Measurements from ENCODE around the gene SLC27A5.

The SLC27A5 gene

GRCh38 chr19:58557221-58558065 is 45.7 kb upstream of the SLC27A5 start:
- no peak for TF ChIP-seq CTCF (IDR thresholded peaks at IDR 0.05; ENCODE audit: extremely low read depth, missing control alignments)
- no peak for DNase-seq (ENCODE audit: low spot score)

DNA sequence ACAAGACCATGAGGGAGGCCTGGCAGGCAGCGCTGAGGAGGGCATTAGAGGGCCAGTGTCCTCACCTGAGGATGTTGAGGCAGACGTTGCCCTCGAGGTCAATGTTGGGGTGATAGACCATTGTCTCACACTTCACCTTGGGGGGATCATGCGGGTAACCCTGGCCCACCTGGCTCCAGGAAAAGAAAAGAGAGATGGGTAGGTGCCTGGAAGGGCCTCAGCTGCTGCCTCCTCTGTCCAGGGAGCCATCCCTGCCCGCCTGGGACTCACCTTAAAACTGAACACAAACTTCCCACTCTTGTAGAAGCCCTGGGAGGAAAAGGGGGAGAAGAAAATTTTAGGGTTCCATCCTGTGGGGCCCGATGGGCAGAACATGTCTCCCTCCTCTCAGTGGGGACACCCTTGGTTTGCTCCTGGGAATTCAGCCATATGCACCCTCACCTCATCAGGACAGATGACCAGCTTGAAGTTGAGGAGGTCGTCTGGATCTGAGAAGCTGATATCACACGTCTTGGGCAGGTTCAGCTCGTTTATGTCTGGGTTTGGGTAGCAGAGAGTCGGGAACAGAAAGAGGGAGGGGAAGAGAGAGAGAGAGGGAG is 44.9 kb upstream of the SLC27A5 start:
- no peak for TF ChIP-seq CTCF (IDR thresholded peaks at IDR 0.05; ENCODE audit: extremely low read depth, missing control alignments)
- DNase-seq (ENCODE audit: low spot score), result no peak

- DNase-seq (ENCODE audit: low spot score), result no peak
- TF ChIP-seq CTCF (IDR thresholded peaks at IDR 0.05; ENCODE audit: extremely low read depth, missing control alignments), result no peak
These were observed 44.3 kb upstream of the SLC27A5 start for GRCh38 chr19:58555920-58556621.

DNA sequence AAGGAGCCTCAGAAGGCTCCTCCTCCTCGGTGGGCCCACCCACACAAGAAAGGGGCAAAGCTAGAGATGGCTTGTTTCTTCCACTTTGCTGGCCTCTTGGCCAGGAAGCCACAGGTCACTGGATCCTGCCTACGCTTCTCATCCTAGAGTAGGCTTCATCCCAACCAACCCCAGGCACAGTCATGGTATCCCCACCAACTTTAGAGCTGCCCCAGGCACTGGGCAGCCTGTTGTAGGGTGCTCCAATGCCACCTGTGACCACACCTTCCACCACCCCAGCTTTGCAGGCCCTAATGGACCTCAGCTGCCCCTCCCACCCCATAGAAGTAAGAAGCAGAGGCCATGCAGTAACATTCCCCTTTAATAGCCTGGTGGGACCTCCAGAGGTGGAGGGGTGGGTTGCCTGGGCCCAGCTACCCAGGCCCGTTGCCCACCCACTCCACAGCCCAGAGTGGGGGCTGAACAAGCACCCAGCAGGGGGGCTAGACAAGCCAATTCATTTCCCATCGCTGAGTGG is 43.6 kb upstream of the SLC27A5 start:
- no peak for DNase-seq (ENCODE audit: low spot score)
- no peak for TF ChIP-seq CTCF (IDR thresholded peaks at IDR 0.05; ENCODE audit: extremely low read depth, missing control alignments)

GRCh38 chr19:58554494-58555368 is 42.9 kb upstream of the SLC27A5 start, which contains the start of gene CHMP2A:
Gene CHMP2A (minus strand): TSS chr19:58555105. CDS start chr19:58554212, 893 bp downstream.
- TF ChIP-seq CTCF (IDR thresholded peaks at IDR 0.05; ENCODE audit: extremely low read depth, missing control alignments), result no peak
- DNase-seq (ENCODE audit: low spot score), result peak; percentile 94

DNA sequence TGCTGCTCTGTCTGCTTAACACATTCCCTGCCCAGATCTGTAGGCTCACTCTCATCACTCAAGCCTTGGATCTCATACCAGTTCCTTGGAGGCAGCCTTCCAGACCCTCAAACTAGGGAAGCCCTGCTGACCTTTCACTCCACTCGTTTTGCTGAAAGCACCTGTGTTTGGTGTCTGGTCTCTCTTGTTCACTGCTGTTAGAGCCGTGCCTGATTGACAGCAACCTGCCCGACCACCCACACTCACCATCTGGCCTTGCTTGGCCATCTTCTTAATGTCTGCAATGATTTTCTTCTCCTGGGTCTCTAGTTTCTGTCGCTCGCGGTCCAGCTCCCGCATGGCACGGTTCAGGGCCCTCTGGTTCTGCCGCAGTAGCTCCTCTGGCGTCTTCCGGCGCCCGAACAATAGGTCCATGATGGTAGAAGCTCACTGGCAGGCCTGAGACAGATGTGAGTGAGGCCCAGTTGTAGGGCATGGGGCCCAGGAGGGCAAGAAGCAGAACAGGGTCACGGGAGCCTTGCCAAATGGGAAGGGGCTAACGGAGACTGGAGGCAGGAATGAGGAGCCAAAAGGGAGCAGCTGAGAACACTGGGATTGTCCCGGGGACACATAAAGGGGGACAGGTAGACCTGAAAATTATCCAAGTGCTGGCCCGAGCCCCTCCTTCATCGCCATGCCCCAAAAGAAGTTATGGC is 42.2 kb upstream of the SLC27A5 start:
- TF ChIP-seq CTCF (IDR thresholded peaks at IDR 0.05; ENCODE audit: extremely low read depth, missing control alignments), result no peak
- no peak for DNase-seq (ENCODE audit: low spot score)
